Upper lobe of right lung (tissue), 1 donor: ENCODE measurements around the gene NEDD4L. TPM values are rescaled to one million over a fixed set of nuclear protein-coding genes. Genes with fewer than 3 reads are reported as not detected.

Experiments
- ATAC-seq: fragments of 200-7000 bp; cut with Tn5 transposase; one replicate; pipeline ENCODE4 v1.9.1; 2020; ENCODE audit warnings: mild to moderate bottlenecking, moderate library complexity
- DNase-seq: peaks from one replicate; pipeline ENCODE4 v3.0.0-alpha.2; 2020
- H3K27ac ChIP-seq: fragments of 200-600 bp; one replicate; pipeline ENCODE4 v1.8.0; 2022
- H3K27me3 ChIP-seq: fragments of 200-600 bp; one replicate; pipeline ENCODE4 v1.8.0; 2022; ENCODE audit warnings: mild to moderate bottlenecking
- H3K36me3 ChIP-seq: fragments of 200-600 bp; one replicate; pipeline ENCODE4 v1.8.0; 2022
- H3K4me1 ChIP-seq: fragments of 200-600 bp; one replicate; pipeline ENCODE4 v1.8.0; 2022
- H3K4me3 ChIP-seq: fragments of 200-600 bp; one replicate; pipeline ENCODE4 v1.8.0; 2022; ENCODE audit warnings: mild to moderate bottlenecking
- H3K9me3 ChIP-seq: fragments of 200-600 bp; one replicate; pipeline ENCODE4 v1.8.0; 2022
- intact Hi-C: fragments of 100-400 bp; cut with DNase I; formaldehyde crosslinking; loops from one replicate; pipeline ENCODE4 v1.11.0; 2022
- total RNA-seq: library from RNA; stranded (reverse); fragmentation: NEBNext Ultra II Directional; extraction: Animal tissue kit (Norgen Biotek cat#: 25700); gene quantifications from one replicate; pipeline ENCODE4 v1.2.1, GENCODE V29; 2021
- TF ChIP-seq, protein P1 (sequence below): fragments of 200-600 bp; IDR thresholded peaks from one replicate; pipeline ENCODE4 v1.8.0; 2022; ENCODE audit warnings: antibody characterized with exemption
- donor health status: DM: no; HTN: yes; CAD: no; lungs with severe emphysema.

NEDD4L gene
- total RNA-seq, 1 donor from 2014 or later = 192 TPM

DNA sequence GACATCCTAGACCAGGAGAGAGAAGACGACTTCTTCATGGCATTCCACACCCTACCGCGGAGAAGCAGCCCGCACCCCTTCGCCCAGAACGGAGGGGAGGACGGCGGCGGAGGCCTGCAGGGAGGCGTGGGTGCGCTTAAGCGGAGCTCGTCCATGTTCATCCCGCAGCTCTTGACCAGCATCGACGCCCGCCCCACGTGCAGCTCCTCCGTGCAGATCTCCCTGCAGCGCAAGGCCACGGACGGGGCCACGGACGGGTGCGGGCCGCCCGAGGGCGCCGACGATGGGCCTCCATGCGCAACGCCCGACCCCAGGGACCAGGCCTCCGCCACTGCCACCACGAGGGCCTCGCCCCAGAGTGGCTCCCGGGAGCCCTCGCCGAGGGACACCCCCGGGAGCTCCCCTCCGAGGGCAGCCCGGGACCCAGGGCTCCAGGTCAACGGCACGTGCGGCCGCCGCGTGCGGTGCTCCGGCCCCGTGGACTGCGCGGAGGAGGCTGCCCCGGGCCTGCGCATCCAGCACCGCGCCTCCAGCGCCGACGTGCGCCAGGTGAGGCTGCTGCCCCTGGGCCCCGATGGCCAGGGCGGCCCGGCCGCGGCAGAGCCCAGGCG, 211.8 kb downstream of the NEDD4L start:
- TF ChIP-seq, protein P1, sequence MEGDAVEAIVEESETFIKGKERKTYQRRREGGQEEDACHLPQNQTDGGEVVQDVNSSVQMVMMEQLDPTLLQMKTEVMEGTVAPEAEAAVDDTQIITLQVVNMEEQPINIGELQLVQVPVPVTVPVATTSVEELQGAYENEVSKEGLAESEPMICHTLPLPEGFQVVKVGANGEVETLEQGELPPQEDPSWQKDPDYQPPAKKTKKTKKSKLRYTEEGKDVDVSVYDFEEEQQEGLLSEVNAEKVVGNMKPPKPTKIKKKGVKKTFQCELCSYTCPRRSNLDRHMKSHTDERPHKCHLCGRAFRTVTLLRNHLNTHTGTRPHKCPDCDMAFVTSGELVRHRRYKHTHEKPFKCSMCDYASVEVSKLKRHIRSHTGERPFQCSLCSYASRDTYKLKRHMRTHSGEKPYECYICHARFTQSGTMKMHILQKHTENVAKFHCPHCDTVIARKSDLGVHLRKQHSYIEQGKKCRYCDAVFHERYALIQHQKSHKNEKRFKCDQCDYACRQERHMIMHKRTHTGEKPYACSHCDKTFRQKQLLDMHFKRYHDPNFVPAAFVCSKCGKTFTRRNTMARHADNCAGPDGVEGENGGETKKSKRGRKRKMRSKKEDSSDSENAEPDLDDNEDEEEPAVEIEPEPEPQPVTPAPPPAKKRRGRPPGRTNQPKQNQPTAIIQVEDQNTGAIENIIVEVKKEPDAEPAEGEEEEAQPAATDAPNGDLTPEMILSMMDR = no peak
- Histone ChIP-seq H3K4me1 (no peaks in the 10 kb centered on the region), H3K27me3 (no peaks in the 10 kb centered on the region), H3K4me3 (no peak overlapping the region), H3K36me3 (no peaks in the 10 kb centered on the region), H3K27ac (no peak overlapping the region), H3K9me3 (no peaks in the 10 kb centered on the region)
- DNase-seq (no peak), ATAC-seq (peak; percentile 49)
- intact Hi-C loops = no loop called here

GRCh38 chr18:58256316-58257080, 212.5 kb downstream of the NEDD4L start:
- TF ChIP-seq, protein P1 = no peak
- DNase-seq (no peak), ATAC-seq (no peak)
- Histone ChIP-seq H3K36me3 (no peaks in the 10 kb centered on the region), H3K27ac (no peak overlapping the region), H3K4me3 (no peak overlapping the region), H3K4me1 (no peaks in the 10 kb centered on the region), H3K27me3 (no peaks in the 10 kb centered on the region), H3K9me3 (no peaks in the 10 kb centered on the region)
- intact Hi-C loops = no loop called here

GRCh38 chr18:58257461-58257860, 213.4 kb downstream of the NEDD4L start:
- H3K36me3 ChIP-seq = no peaks in the 10 kb centered on the region
- TF ChIP-seq, protein P1 = no peak
- no peaks in the 10 kb centered on the region for H3K27me3 ChIP-seq
- no peaks in the 10 kb centered on the region for H3K4me1 ChIP-seq
- no peak for ATAC-seq
- intact Hi-C loops = no loop called here
- H3K9me3 ChIP-seq = no peaks in the 10 kb centered on the region
- no peak overlapping the region for H3K4me3 ChIP-seq
- DNase-seq = no peak
- no peak overlapping the region for H3K27ac ChIP-seq

- Histone ChIP-seq H3K27me3 (no peaks in the 10 kb centered on the region), H3K27ac (no peak overlapping the region), H3K9me3 (no peaks in the 10 kb centered on the region), H3K4me1 (no peaks in the 10 kb centered on the region), H3K4me3 (no peak overlapping the region), H3K36me3 (no peaks in the 10 kb centered on the region)
- TF ChIP-seq, protein P1 = no peak
- intact Hi-C loops = no loop called here
- DNase-seq = no peak
- ATAC-seq = no peak
These were observed 214.8 kb downstream of the NEDD4L start for GRCh38 chr18:58258692-58259342.

- intact Hi-C loops = no loop called here
- H3K9me3 ChIP-seq = no peaks in the 10 kb centered on the region
- no peak overlapping the region for H3K4me3 ChIP-seq
- H3K4me1 ChIP-seq = peaks cover 22% of the 10 kb centered on the region
- TF ChIP-seq, protein P1 = no peak
- no peaks in the 10 kb centered on the region for H3K36me3 ChIP-seq
- DNase-seq (no peak), ATAC-seq (peak; percentile 86)
- no peaks in the 10 kb centered on the region for H3K27me3 ChIP-seq
- H3K27ac ChIP-seq = peak overlapping the region; percentile 70
These were observed 219.3 kb downstream of the NEDD4L start for GRCh38 chr18:58263055-58263957.
